ENCODE results near the gene SCGB1D1.

SCGB1D1 gene

GRCh38 chr11:62221498-62221897, 31.5 kb downstream of the SCGB1D1 start:
- Histone ChIP-seq H3K9me3 (ENCODE audit: low read length) (peaks cover 5% of the 10 kb centered on the region), H3K27me3 (ENCODE audit: insufficient read depth, low read length) (no peaks in the 10 kb centered on the region), H4K20me1 (ENCODE audit: insufficient read depth, low read length) (no peaks in the 10 kb centered on the region), H3K9me2 (ENCODE audit: low read depth, low read length) (no peaks in the 10 kb centered on the region), H3K4me3 (ENCODE audit: low read depth, low read length, poor library complexity, severe bottlenecking) (no peak overlapping the region), H3K79me2 (ENCODE audit: insufficient read depth, low read length) (no peaks in the 10 kb centered on the region), H3K9ac (ENCODE audit: low read length) (no peak overlapping the region), H2AFZ (ENCODE audit: low read length) (no peak overlapping the region), H3K36me3 (ENCODE audit: insufficient read depth, low read length) (no peaks in the 10 kb centered on the region), H3K4me1 (ENCODE audit: insufficient read depth, low read length, severe bottlenecking) (no peaks in the 10 kb centered on the region), H3K27ac (ENCODE audit: low read depth, low read length, poor library complexity, severe bottlenecking) (no peak overlapping the region), H3F3A (ENCODE audit: insufficient read depth, low read length) (no peaks in the 10 kb centered on the region), H3K4me2 (ENCODE audit: low read length) (no peak overlapping the region)
- TF ChIP-seq EZH2 (IDR thresholded peaks at IDR 0.05; ENCODE audit: borderline replicate concordance, low read length) (no peak), CTCF (IDR thresholded peaks at IDR 0.05; ENCODE audit: low read length) (no peak)

GRCh38 chr11:62223095-62223494, 33.1 kb downstream of the SCGB1D1 start:
- H3K4me1 ChIP-seq (ENCODE audit: insufficient read depth, low read length, severe bottlenecking), result no peaks in the 10 kb centered on the region
- no peak overlapping the region for H3K27ac ChIP-seq (ENCODE audit: low read depth, low read length, poor library complexity, severe bottlenecking)
- no peak overlapping the region for H3K4me2 ChIP-seq (ENCODE audit: low read length)
- peaks cover 5% of the 10 kb centered on the region for H3K9me3 ChIP-seq (ENCODE audit: low read length)
- no peaks in the 10 kb centered on the region for H4K20me1 ChIP-seq (ENCODE audit: insufficient read depth, low read length)
- no peaks in the 10 kb centered on the region for H3F3A ChIP-seq (ENCODE audit: insufficient read depth, low read length)
- no peaks in the 10 kb centered on the region for H3K36me3 ChIP-seq (ENCODE audit: insufficient read depth, low read length)
- H3K9me2 ChIP-seq (ENCODE audit: low read depth, low read length), result no peaks in the 10 kb centered on the region
- no peaks in the 10 kb centered on the region for H3K27me3 ChIP-seq (ENCODE audit: insufficient read depth, low read length)
- no peak overlapping the region for H3K4me3 ChIP-seq (ENCODE audit: low read depth, low read length, poor library complexity, severe bottlenecking)
- no peaks in the 10 kb centered on the region for H3K79me2 ChIP-seq (ENCODE audit: insufficient read depth, low read length)
- H2AFZ ChIP-seq (ENCODE audit: low read length), result no peak overlapping the region
- TF ChIP-seq CTCF (IDR thresholded peaks at IDR 0.05; ENCODE audit: low read length) (no peak), EZH2 (IDR thresholded peaks at IDR 0.05; ENCODE audit: borderline replicate concordance, low read length) (no peak)
- H3K9ac ChIP-seq (ENCODE audit: low read length), result no peak overlapping the region

- Histone ChIP-seq H3K27me3 (ENCODE audit: insufficient read depth, low read length) (no peaks in the 10 kb centered on the region), H3K9me3 (ENCODE audit: low read length) (no peaks in the 10 kb centered on the region), H3K9ac (ENCODE audit: low read length) (no peak overlapping the region), H3K9me2 (ENCODE audit: low read depth, low read length) (no peaks in the 10 kb centered on the region), H3K79me2 (ENCODE audit: insufficient read depth, low read length) (no peaks in the 10 kb centered on the region), H4K20me1 (ENCODE audit: insufficient read depth, low read length) (no peaks in the 10 kb centered on the region), H3K36me3 (ENCODE audit: insufficient read depth, low read length) (no peaks in the 10 kb centered on the region), H3F3A (ENCODE audit: insufficient read depth, low read length) (no peaks in the 10 kb centered on the region), H3K27ac (ENCODE audit: low read depth, low read length, poor library complexity, severe bottlenecking) (no peak overlapping the region), H2AFZ (ENCODE audit: low read length) (no peak overlapping the region), H3K4me3 (ENCODE audit: low read depth, low read length, poor library complexity, severe bottlenecking) (no peak overlapping the region), H3K4me1 (ENCODE audit: insufficient read depth, low read length, severe bottlenecking) (no peaks in the 10 kb centered on the region), H3K4me2 (ENCODE audit: low read length) (no peak overlapping the region)
- no peak for TF ChIP-seq EZH2 (IDR thresholded peaks at IDR 0.05; ENCODE audit: borderline replicate concordance, low read length)
- peak; percentile 22; the same call in 1 of the 2 replicates for TF ChIP-seq CTCF (IDR thresholded peaks at IDR 0.05; ENCODE audit: low read length)
Observed at GRCh38 chr11:62233730-62234129, 43.7 kb downstream of the SCGB1D1 start.

Measured in OCI-LY1 (cell line).